Muscle of arm (tissue), 12 donors: ENCODE data around the gene CDCA4. TPM values are rescaled to one million over a fixed set of nuclear protein-coding genes. Genes with fewer than 3 reads are reported as not detected.

ENCODE experiments used
- DNase-seq: peaks from one replicate; pipeline ENCODE4 v3.0.0-alpha.2; 2013
- polyA plus RNA-seq, 12 donors: library from polyadenylated mRNA; unstranded; fragments of 120-200 nt; gene quantifications; one replicate each; pipeline ENCODE4 v1.2.1, GENCODE V29; 2013; ENCODE audit not compliant: insufficient read length in 12 of 12

The CDCA4 gene
- polyA plus RNA-seq, 12 donors = 11.5 to 23.7 (median 15.7) TPM; not detected in 1

- no peak for DNase-seq
These were observed 5.0 kb downstream of the CDCA4 start for GRCh38 chr14:105015905-105016304.

GRCh38 chr14:105015242-105015641 is 5.6 kb downstream of the CDCA4 start:
- DNase-seq = no peak

- no peak for DNase-seq
These were observed 6.3 kb downstream of the CDCA4 start for GRCh38 chr14:105014631-105015030.

GRCh38 chr14:105014032-105014431 is 6.9 kb downstream of the CDCA4 start:
- no peak for DNase-seq

- DNase-seq = no peak
These were observed 7.6 kb downstream of the CDCA4 start for GRCh38 chr14:105013150-105013785.

GRCh38 chr14:105012171-105012985 is 8.5 kb downstream of the CDCA4 start:
- DNase-seq = no peak

- DNase-seq = no peak
These were observed 9.4 kb downstream of the CDCA4 start for GRCh38 chr14:105011312-105011990.

GRCh38 chr14:105010891-105011291 is 10.0 kb downstream of the CDCA4 start:
- DNase-seq = no peak

GRCh38 chr14:105010106-105010505 is 10.8 kb downstream of the CDCA4 start:
- no peak for DNase-seq

- no peak for DNase-seq
These were observed 13.2 kb downstream of the CDCA4 start for GRCh38 chr14:105007593-105008264.

- no peak for DNase-seq
These were observed 13.9 kb downstream of the CDCA4 start for GRCh38 chr14:105006831-105007592.

GRCh38 chr14:105005929-105006830 is 14.7 kb downstream of the CDCA4 start:
- DNase-seq = no peak

- no peak for DNase-seq
These were observed 15.5 kb downstream of the CDCA4 start for GRCh38 chr14:105005329-105005928.

- DNase-seq = no peak
These were observed 21.5 kb downstream of the CDCA4 start for GRCh38 chr14:104999361-104999760.

- DNase-seq = no peak
These were observed 22.1 kb downstream of the CDCA4 start for GRCh38 chr14:104998801-104999200.

- no peak for DNase-seq
These were observed 24.4 kb downstream of the CDCA4 start for GRCh38 chr14:104996483-104996882.

- DNase-seq = no peak
These were observed 24.9 kb downstream of the CDCA4 start for GRCh38 chr14:104996032-104996431.

GRCh38 chr14:104994978-104995377 is 25.9 kb downstream of the CDCA4 start:
- DNase-seq = no peak

- DNase-seq = no peak
These were observed 26.9 kb downstream of the CDCA4 start for GRCh38 chr14:104993808-104994591.
